ENCODE data around the gene ANKMY2.

DNA sequence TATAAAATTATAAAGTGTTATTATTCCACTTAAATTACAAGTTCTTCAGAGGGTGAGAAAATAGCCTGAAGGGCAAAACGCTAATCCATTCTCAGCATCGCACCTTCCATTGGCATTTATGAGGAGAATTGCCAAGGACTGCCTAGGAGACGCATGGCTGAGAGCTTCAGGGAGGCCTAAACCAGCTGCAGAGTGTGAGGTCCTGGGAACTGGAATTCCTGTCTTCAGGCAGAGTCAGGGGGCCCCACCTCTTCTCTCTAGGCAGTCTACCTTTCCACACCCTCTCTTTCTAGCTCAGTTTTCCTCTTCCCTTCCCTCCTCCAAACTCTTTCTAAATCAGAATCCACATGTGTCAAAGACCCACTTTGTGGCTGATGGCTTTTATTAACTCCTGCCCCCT, 83.6 kb downstream of the ANKMY2 start:
- TF ChIP-seq CTCF (conservative IDR thresholded peaks at IDR 0.05; ENCODE audit: low read length) (no peak), EZH2phosphoT487 (IDR thresholded peaks at IDR 0.05; ENCODE audit: borderline replicate concordance) (no peak)
